Measurements from ENCODE around the gene GHITM.
A peak's percentile ranks its signal among the peaks of the same experiment; 100 is the strongest.
"Not testable (repeated sequence)": the region's sequence is repeated elsewhere in the genome, so short reads cannot be mapped to it uniquely, and the experiment has no call there.

The GHITM gene

GRCh38 chr10:84139126-84140035, at the start of gene GHITM:
Gene GHITM (plus strand): TSS chr10:84139509. CDS start chr10:84141501, 1,992 bp downstream.
- H3K9ac ChIP-seq (ENCODE audit: low read length in 5 of 5), result peak within 1 kb of the TSS; percentile 20 to 100 (median 99)
- peaks cover 15 to 24% (median 18%) of the 10 kb centered on the region in 5 donors for H3K36me3 ChIP-seq (ENCODE audit: control insufficient read depth in 5 of 5, insufficient read depth in 5 of 5, low read length in 5 of 5)
- H3K4me3 ChIP-seq (ENCODE audit: low read depth in 1 of 5, low read length in 5 of 5), result peak within 1 kb of the TSS; percentile 78 to 100 (median 84)
- H3K4me1 ChIP-seq (ENCODE audit: control insufficient read depth in 5 of 5, insufficient read depth in 5 of 5, low read length in 5 of 5), result peaks cover 2 to 24% (median 17%) of the 10 kb centered on the region in 5 donors
- no peaks in the 10 kb centered on the region for H3K27me3 ChIP-seq (ENCODE audit: control insufficient read depth in 5 of 5, insufficient read depth in 4 of 5, low read length in 5 of 5)
- peak within 1 kb of the TSS; percentile 95 for H3K27ac ChIP-seq (ENCODE audit: low read depth, low read length)
- H3K9me3 ChIP-seq (ENCODE audit: control insufficient read depth in 5 of 5, low read length in 5 of 5), result no peaks in the 10 kb centered on the region

GRCh38 chr10:84095811-84096497, 43.4 kb upstream of the GHITM start:
- Histone ChIP-seq H3K4me1 (ENCODE audit: control insufficient read depth in 5 of 5, insufficient read depth in 5 of 5, low read length in 5 of 5) (peaks cover 7 to 28% (median 24%) of the 10 kb centered on the region in 5 donors), H3K4me3 (ENCODE audit: low read depth in 1 of 5, low read length in 5 of 5) (no peak overlapping the region), H3K9me3 (ENCODE audit: control insufficient read depth in 5 of 5, low read length in 5 of 5) (no peaks in the 10 kb centered on the region), H3K36me3 (ENCODE audit: control insufficient read depth in 5 of 5, insufficient read depth in 5 of 5, low read length in 5 of 5) (no peaks in the 10 kb centered on the region), H3K27ac (ENCODE audit: low read depth, low read length) (peak overlapping the region; percentile 52), H3K9ac (ENCODE audit: low read length in 5 of 5) (no peak overlapping the region), H3K27me3 (ENCODE audit: control insufficient read depth in 5 of 5, insufficient read depth in 4 of 5, low read length in 5 of 5) (no peaks in the 10 kb centered on the region)

- H3K36me3 ChIP-seq (ENCODE audit: control insufficient read depth in 5 of 5, insufficient read depth in 5 of 5, low read length in 5 of 5), result no peaks in the 10 kb centered on the region
- H3K4me1 ChIP-seq (ENCODE audit: control insufficient read depth in 5 of 5, insufficient read depth in 5 of 5, low read length in 5 of 5), result peaks cover 7 to 28% (median 24%) of the 10 kb centered on the region in 5 donors
- H3K27me3 ChIP-seq (ENCODE audit: control insufficient read depth in 5 of 5, insufficient read depth in 4 of 5, low read length in 5 of 5), result no peaks in the 10 kb centered on the region
- H3K27ac ChIP-seq (ENCODE audit: low read depth, low read length), result no peak overlapping the region
- H3K4me3 ChIP-seq (ENCODE audit: low read depth in 1 of 5, low read length in 5 of 5), result no peak overlapping the region
- no peaks in the 10 kb centered on the region for H3K9me3 ChIP-seq (ENCODE audit: control insufficient read depth in 5 of 5, low read length in 5 of 5)
- no peak overlapping the region for H3K9ac ChIP-seq (ENCODE audit: low read length in 5 of 5)
These were observed 41.4 kb upstream of the GHITM start for GRCh38 chr10:84097787-84098353.

DNA sequence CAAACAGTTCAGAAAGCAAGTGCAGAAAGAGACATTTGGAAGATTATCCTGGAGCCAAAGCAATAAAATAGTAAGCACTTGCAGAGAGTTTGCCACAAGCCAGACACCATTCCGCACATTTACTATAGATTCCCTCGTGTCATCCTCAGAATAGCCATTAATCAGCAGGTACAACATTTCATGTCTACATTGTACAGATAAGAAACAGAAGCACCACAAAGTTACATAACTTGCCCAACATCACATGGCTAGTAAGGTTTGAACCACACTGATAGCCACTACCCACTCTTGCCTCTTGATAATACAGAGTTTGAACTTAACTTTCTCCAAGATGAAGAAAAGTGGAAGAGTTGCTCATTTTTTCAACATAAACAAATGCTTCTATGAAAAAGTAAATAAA, 40.6 kb upstream of the GHITM start:
- Histone ChIP-seq H3K9me3 (ENCODE audit: control insufficient read depth in 5 of 5, low read length in 5 of 5) (no peaks in the 10 kb centered on the region), H3K36me3 (ENCODE audit: control insufficient read depth in 5 of 5, insufficient read depth in 5 of 5, low read length in 5 of 5) (no peaks in the 10 kb centered on the region), H3K9ac (ENCODE audit: low read length in 5 of 5) (no peak overlapping the region), H3K27me3 (ENCODE audit: control insufficient read depth in 5 of 5, insufficient read depth in 4 of 5, low read length in 5 of 5) (no peaks in the 10 kb centered on the region), H3K4me1 (ENCODE audit: control insufficient read depth in 5 of 5, insufficient read depth in 5 of 5, low read length in 5 of 5) (peaks cover 7 to 28% (median 24%) of the 10 kb centered on the region in 5 donors), H3K4me3 (ENCODE audit: low read depth in 1 of 5, low read length in 5 of 5) (no peak overlapping the region), H3K27ac (ENCODE audit: low read depth, low read length) (no peak overlapping the region)

- Histone ChIP-seq H3K27ac (ENCODE audit: low read depth, low read length) (no peak overlapping the region), H3K4me3 (ENCODE audit: low read depth in 1 of 5, low read length in 5 of 5) (no peak overlapping the region), H3K4me1 (ENCODE audit: control insufficient read depth in 5 of 5, insufficient read depth in 5 of 5, low read length in 5 of 5) (peaks cover 3 to 16% (median 15%) of the 10 kb centered on the region in 5 donors), H3K27me3 (ENCODE audit: control insufficient read depth in 5 of 5, insufficient read depth in 4 of 5, low read length in 5 of 5) (no peaks in the 10 kb centered on the region), H3K9me3 (ENCODE audit: control insufficient read depth in 5 of 5, low read length in 5 of 5) (no peaks in the 10 kb centered on the region), H3K36me3 (ENCODE audit: control insufficient read depth in 5 of 5, insufficient read depth in 5 of 5, low read length in 5 of 5) (no peaks in the 10 kb centered on the region), H3K9ac (ENCODE audit: low read length in 5 of 5) (no peak overlapping the region)
These were observed 38.3 kb upstream of the GHITM start for GRCh38 chr10:84101042-84101441.

DNA sequence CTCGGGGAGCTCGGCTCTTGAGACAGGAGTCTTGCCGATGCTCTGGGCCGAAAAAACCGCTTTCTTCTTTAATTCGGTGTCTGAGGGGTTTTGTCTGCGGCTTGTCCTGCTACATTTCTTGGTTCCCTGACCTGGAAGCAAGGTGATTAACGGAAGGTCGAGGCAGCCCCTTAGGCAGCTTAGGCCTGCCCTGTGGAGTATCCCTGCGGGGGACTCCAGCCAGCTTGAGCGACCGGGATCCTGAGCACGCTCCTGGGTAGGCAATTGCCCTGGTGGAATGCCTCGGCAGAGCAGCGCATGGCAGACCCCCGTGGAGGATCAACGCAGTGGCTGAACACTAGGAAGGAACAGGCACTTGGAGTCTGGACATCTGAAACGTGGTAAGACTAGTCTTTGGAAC, 30.5 kb upstream of the GHITM start:
- no peak overlapping the region for H3K27ac ChIP-seq (ENCODE audit: low read depth, low read length)
- H3K9me3 ChIP-seq (ENCODE audit: control insufficient read depth in 5 of 5, low read length in 5 of 5), result no peaks in the 10 kb centered on the region
- no peaks in the 10 kb centered on the region for H3K4me1 ChIP-seq (ENCODE audit: control insufficient read depth in 5 of 5, insufficient read depth in 5 of 5, low read length in 5 of 5)
- H3K27me3 ChIP-seq (ENCODE audit: control insufficient read depth in 5 of 5, insufficient read depth in 4 of 5, low read length in 5 of 5), result no peaks in the 10 kb centered on the region
- no peaks in the 10 kb centered on the region for H3K36me3 ChIP-seq (ENCODE audit: control insufficient read depth in 5 of 5, insufficient read depth in 5 of 5, low read length in 5 of 5)
- no peak overlapping the region for H3K9ac ChIP-seq (ENCODE audit: low read length in 5 of 5)
- no peak overlapping the region for H3K4me3 ChIP-seq (ENCODE audit: low read depth in 1 of 5, low read length in 5 of 5)

- not testable (repeated sequence) for H3K4me1 ChIP-seq (ENCODE audit: control insufficient read depth in 5 of 5, insufficient read depth in 5 of 5, low read length in 5 of 5); H3K36me3 ChIP-seq (ENCODE audit: control insufficient read depth in 5 of 5, insufficient read depth in 5 of 5, low read length in 5 of 5); H3K9me3 ChIP-seq (ENCODE audit: control insufficient read depth in 5 of 5, low read length in 5 of 5); H3K27ac ChIP-seq (ENCODE audit: low read depth, low read length); H3K27me3 ChIP-seq (ENCODE audit: control insufficient read depth in 5 of 5, insufficient read depth in 4 of 5, low read length in 5 of 5); H3K4me3 ChIP-seq (ENCODE audit: low read depth in 1 of 5, low read length in 5 of 5); H3K9ac ChIP-seq (ENCODE audit: low read length in 5 of 5)
These were observed 29.5 kb upstream of the GHITM start for GRCh38 chr10:84109772-84110171.

DNA sequence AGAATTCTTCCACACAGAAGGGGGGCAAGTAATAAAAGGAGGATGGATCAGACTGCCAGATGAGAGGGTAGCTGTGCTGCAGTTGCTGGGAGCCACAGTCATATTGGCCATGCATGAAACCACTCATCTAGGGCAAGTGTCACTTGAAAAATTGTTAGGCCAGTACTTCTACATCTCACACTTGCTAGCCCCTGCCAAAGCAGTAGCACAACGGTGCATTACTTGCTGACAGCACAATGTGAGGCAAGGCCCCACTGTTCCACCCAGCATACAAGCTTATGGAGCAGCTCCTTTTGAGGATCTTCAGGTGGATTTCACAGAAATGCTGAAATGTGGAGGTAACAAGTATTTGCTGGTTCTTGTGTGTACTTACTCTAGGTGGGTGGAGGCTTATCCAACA, 25.8 kb upstream of the GHITM start:
- H3K27me3 ChIP-seq (ENCODE audit: control insufficient read depth in 5 of 5, insufficient read depth in 4 of 5, low read length in 5 of 5); H3K4me3 ChIP-seq (ENCODE audit: low read depth in 1 of 5, low read length in 5 of 5); H3K27ac ChIP-seq (ENCODE audit: low read depth, low read length); H3K36me3 ChIP-seq (ENCODE audit: control insufficient read depth in 5 of 5, insufficient read depth in 5 of 5, low read length in 5 of 5); H3K9ac ChIP-seq (ENCODE audit: low read length in 5 of 5); H3K4me1 ChIP-seq (ENCODE audit: control insufficient read depth in 5 of 5, insufficient read depth in 5 of 5, low read length in 5 of 5); H3K9me3 ChIP-seq (ENCODE audit: control insufficient read depth in 5 of 5, low read length in 5 of 5): not testable (repeated sequence)

GRCh38 chr10:84114088-84114667, 25.1 kb upstream of the GHITM start:
- Histone ChIP-seq H3K4me3 (ENCODE audit: low read depth in 1 of 5, low read length in 5 of 5) (no peak overlapping the region), H3K27ac (ENCODE audit: low read depth, low read length) (no peak overlapping the region), H3K9me3 (ENCODE audit: control insufficient read depth in 5 of 5, low read length in 5 of 5) (no peaks in the 10 kb centered on the region), H3K4me1 (ENCODE audit: control insufficient read depth in 5 of 5, insufficient read depth in 5 of 5, low read length in 5 of 5) (no peaks in the 10 kb centered on the region), H3K27me3 (ENCODE audit: control insufficient read depth in 5 of 5, insufficient read depth in 4 of 5, low read length in 5 of 5) (no peaks in the 10 kb centered on the region), H3K9ac (ENCODE audit: low read length in 5 of 5) (no peak overlapping the region), H3K36me3 (ENCODE audit: control insufficient read depth in 5 of 5, insufficient read depth in 5 of 5, low read length in 5 of 5) (no peaks in the 10 kb centered on the region)

DNA sequence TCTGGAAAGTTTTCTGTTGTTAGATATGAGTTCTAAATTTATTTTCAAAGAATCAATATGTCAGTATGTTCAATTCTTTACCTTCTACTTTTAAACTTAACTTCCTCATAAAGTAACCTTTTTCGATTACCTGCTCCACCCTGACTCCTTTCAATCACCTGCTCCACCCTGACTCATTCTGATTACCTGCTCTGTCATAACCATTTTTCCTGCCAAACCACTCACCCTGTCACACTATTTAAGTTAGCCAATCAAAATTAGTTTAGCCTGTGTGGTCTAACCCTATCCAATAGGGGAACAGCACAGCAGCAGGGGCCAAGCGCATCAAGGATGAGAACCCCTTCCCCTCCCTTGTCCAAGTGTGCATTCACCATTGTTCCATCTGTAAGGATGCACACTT, 22.1 kb upstream of the GHITM start:
- H3K36me3 ChIP-seq (ENCODE audit: control insufficient read depth in 5 of 5, insufficient read depth in 5 of 5, low read length in 5 of 5); H3K27ac ChIP-seq (ENCODE audit: low read depth, low read length): not testable (repeated sequence)

More for the DNA sequence above, 22.1 kb upstream of the GHITM start:
- not testable (repeated sequence) for H3K27me3 ChIP-seq (ENCODE audit: control insufficient read depth in 5 of 5, insufficient read depth in 4 of 5, low read length in 5 of 5); H3K4me3 ChIP-seq (ENCODE audit: low read depth in 1 of 5, low read length in 5 of 5); H3K4me1 ChIP-seq (ENCODE audit: control insufficient read depth in 5 of 5, insufficient read depth in 5 of 5, low read length in 5 of 5); H3K9me3 ChIP-seq (ENCODE audit: control insufficient read depth in 5 of 5, low read length in 5 of 5); H3K9ac ChIP-seq (ENCODE audit: low read length in 5 of 5)
